GM12878 (cell line): ENCODE measurements around the gene CHRNA9. TPM values are rescaled to one million over a fixed set of nuclear protein-coding genes. Genes with fewer than 3 reads are reported as not detected.

ENCODE experiments used
- ATAC-seq: fragments of 200-7000 bp; cut with Tn5 transposase; 3 replicates; pipeline ENCODE4 v1.9.1; 2020; ENCODE audit warnings: mild to moderate bottlenecking, moderate library complexity
- BruUV-seq: library from RNA; stranded (reverse); fragments of 400-500 nt; replicated peaks from 2 replicates; lab custom pipeline; 2021; lab: Mats Ljungman, UMichigan
- CTCF ChIA-PET: fragments of 300-600 bp; sonication (Branson Sonifier 250); formaldehyde crosslinking; extraction: SDS; loops from one replicate; lab custom pipeline; 2021; ENCODE audit warnings: inconsistent platforms; lab: Yijun Ruan, JAX
- POLR2A ChIA-PET: fragments of 350-600 bp; formaldehyde crosslinking; extraction: SDS; loops from one replicate; lab custom pipeline; 2021; ENCODE audit warnings: inconsistent platforms; lab: Charles Lee
- RAD21 ChIA-PET: fragments of 300-600 bp; sonication (Branson Sonifier 250); formaldehyde crosslinking; loops from one replicate; lab custom pipeline; 2023; ENCODE audit warnings: antibody characterized with exemption; ENCODE audit not compliant: unreplicated experiment; lab: Charles Lee
- SMC1A ChIA-PET: fragments of 300-600 bp; sonication (Branson Sonifier 250); formaldehyde crosslinking; loops from one replicate; lab custom pipeline; 2023; ENCODE audit not compliant: unreplicated experiment, uncharacterized antibody; lab: Charles Lee
- DNase-seq: peaks from one replicate; pipeline ENCODE4 v3.0.0-alpha.2; 2011; ENCODE audit warnings: low read depth, low spot score
- FAIRE-seq: peaks from 3 replicates; lab custom pipeline; 2011; peaks lifted over from hg19 to GRCh38; lab: Jason Lieb, UNC
- H2AFZ ChIP-seq: 2 replicates; pipeline ENCODE4 v1.6.0; 2011; ENCODE audit warnings: low read depth, low read length, control low read depth; ENCODE audit not compliant: control insufficient read depth
- H3K27ac ChIP-seq: 2 replicates; pipeline ENCODE4 v1.5.1; 2011; ENCODE audit warnings: control low read depth; ENCODE audit not compliant: control insufficient read depth, insufficient read depth
- H3K27me3 ChIP-seq, 2 experiments: replicated peaks in 1 of 2; 2 replicates each; pipeline versions ENCODE4 v1.6.0 to v1.6.1; 2011; ENCODE audit warnings: low read length in 1 of 2; ENCODE audit not compliant: control insufficient read depth in 2 of 2, insufficient read depth in 2 of 2
- H3K36me3 ChIP-seq, 2 experiments: 2 replicates each; pipeline ENCODE4 v1.5.1; 2011; ENCODE audit warnings: low read length in 1 of 2; ENCODE audit not compliant: control insufficient read depth in 2 of 2, insufficient read depth in 2 of 2
- H3K4me1 ChIP-seq: 2 replicates; pipeline ENCODE4 v1.6.1; 2011; ENCODE audit warnings: mild to moderate bottlenecking, low read length, moderate library complexity, mixed read lengths; ENCODE audit not compliant: control insufficient read depth, insufficient read depth
- H3K4me2 ChIP-seq: 2 replicates; pipeline ENCODE4 v1.6.0; 2011; ENCODE audit warnings: control low read depth; ENCODE audit not compliant: control insufficient read depth, insufficient read depth
- H3K4me3 ChIP-seq: fragments of 200-600 bp; sonication (generic); 2 replicates; pipeline ENCODE4 v1.5.1; 2016
- H3K79me2 ChIP-seq: 2 replicates; pipeline ENCODE4 v1.6.0; 2011; ENCODE audit warnings: low read length; ENCODE audit not compliant: control insufficient read depth, insufficient read depth
- H3K9ac ChIP-seq: 2 replicates; pipeline ENCODE4 v1.8.0; 2011; ENCODE audit warnings: low read length, control low read depth, mixed read lengths; ENCODE audit not compliant: control insufficient read depth, insufficient read depth
- H3K9me3 ChIP-seq: replicated peaks from 3 replicates; pipeline ENCODE4 v1.5.1; 2011; ENCODE audit warnings: mild to moderate bottlenecking, low read length; ENCODE audit not compliant: control insufficient read depth, insufficient read depth
- H4K20me1 ChIP-seq: 2 replicates; pipeline ENCODE4 v1.6.0; 2011; ENCODE audit not compliant: control insufficient read depth, insufficient read depth
- ATF3 ChIP-seq: IDR thresholded peaks from 2 replicates; pipeline ENCODE4 v1.6.1; 2011; ENCODE audit warnings: low read depth, mild to moderate bottlenecking, low read length, moderate library complexity, borderline replicate concordance; ENCODE audit errors: extremely low read depth
- CEBPB ChIP-seq, 2 experiments: fragments of 150-350 bp in 1 of 2; IDR thresholded peaks; 2 replicates each; pipeline ENCODE4 v1.6.1; 2012 to 2014; ENCODE audit warnings: low read depth in 2 of 2, low read length in 2 of 2, borderline replicate concordance in 1 of 2, inconsistent platforms in 1 of 2
- ETV6 ChIP-seq, 2 experiments: fragments of 450-650 bp in 1 of 2; IDR thresholded peaks in 1 of 2; conservative IDR thresholded peaks in 1 of 2; 2 replicates each; pipeline ENCODE4 v1.6.1; 2014; ENCODE audit warnings: antibody characterized with exemption in 1 of 2, borderline replicate concordance in 1 of 2, low read depth in 1 of 2, mild to moderate bottlenecking in 1 of 2, moderate library complexity in 1 of 2
- EZH2 ChIP-seq: IDR thresholded peaks from 2 replicates; pipeline ENCODE4 v1.6.1; 2012; ENCODE audit warnings: low read depth, mild to moderate bottlenecking, control low read depth, inconsistent platforms, low read length, borderline replicate concordance; ENCODE audit not compliant: control insufficient read depth
- IKZF2 ChIP-seq, 2 experiments: fragments of 450-650 bp; IDR thresholded peaks; 2 replicates each; pipeline ENCODE4 v1.6.1; 2017; ENCODE audit warnings: mild to moderate bottlenecking in 2 of 2, moderate library complexity in 2 of 2
- JUND ChIP-seq: IDR thresholded peaks from 2 replicates; pipeline ENCODE4 v1.6.1; 2012; ENCODE audit warnings: low read depth, mild to moderate bottlenecking, low read length, improper control_type of control experiment, moderate library complexity
- KDM1A ChIP-seq: fragments of 200-600 bp; sonication (generic); IDR thresholded peaks from 2 replicates; pipeline ENCODE4 v1.6.1; 2016; ENCODE audit warnings: borderline replicate concordance
- MTA2 ChIP-seq: fragments of 450-650 bp; IDR thresholded peaks from 2 replicates; pipeline ENCODE4 v1.6.1; 2016; ENCODE audit warnings: low read depth, mild to moderate bottlenecking, moderate library complexity
- MYC ChIP-seq: IDR thresholded peaks from 2 replicates; pipeline ENCODE4 v1.6.1; 2011; ENCODE audit warnings: mild to moderate bottlenecking, low read length, moderate library complexity, inconsistent platforms; ENCODE audit not compliant: insufficient read depth, insufficient replicate concordance, insufficient read length, severe bottlenecking
- NKRF ChIP-seq: fragments of 450-650 bp; conservative IDR thresholded peaks from 2 replicates; pipeline ENCODE4 v1.6.1; 2017; ENCODE audit warnings: mild to moderate bottlenecking, moderate library complexity
- NRF1 ChIP-seq: conservative IDR thresholded peaks from 2 replicates; pipeline ENCODE4 v1.6.1; 2011; ENCODE audit warnings: mild to moderate bottlenecking, low read depth, low read length, improper control_type of control experiment
- REST ChIP-seq: IDR thresholded peaks from 2 replicates; pipeline ENCODE4 v1.6.1; 2012; ENCODE audit warnings: mild to moderate bottlenecking, low read depth, low read length
- RFX5 ChIP-seq: IDR thresholded peaks from 2 replicates; pipeline ENCODE4 v1.6.1; 2011; ENCODE audit warnings: low read depth, low read length, improper control_type of control experiment
- TAF1 ChIP-seq: IDR thresholded peaks from 2 replicates; pipeline ENCODE4 v1.6.1; 2011; ENCODE audit warnings: mild to moderate bottlenecking, low read depth, low read length, borderline replicate concordance
- ZNF622 ChIP-seq: fragments of 450-650 bp; IDR thresholded peaks from 2 replicates; pipeline ENCODE4 v1.6.1; 2017; ENCODE audit warnings: mild to moderate bottlenecking, inconsistent platforms
- WGBS: methylation state at CpG from one replicate; pipeline ENCODE4 v1.1.6; 2016; ENCODE audit warnings: low lambda C conversion rate; ENCODE audit not compliant: insufficient replicate concordance, insufficient coverage; ENCODE audit errors: missing lambda C conversion rate; 5-methylcytosine and 5-hydroxymethylcytosine counted together
- in situ Hi-C: fragments of 300-500 bp; cut with MboI; formaldehyde crosslinking; loops from 9 replicates; pipeline ENCODE4 v1.14.3; 2018; ENCODE audit warnings: mixed read lengths
- intact Hi-C: fragments of 100-400 bp; cut with micrococcal nuclease; formaldehyde crosslinking; loops from one replicate; pipeline ENCODE4 v1.14.2; 2022; ENCODE audit not compliant: unreplicated experiment
- polyA plus RNA-seq, 11 experiments: library from polyadenylated mRNA; depleted of rRNA in 4 of 11; unstranded in 6 of 11; stranded (reverse) in 5 of 11; fragments of >200 nt; fragmentation: Nextera tagmentation in 4 of 11; fragmentation: Illumina TruSeq in 1 of 11; extraction: Ambion mirVana in 4 of 11; extraction: Trizol in 1 of 11; gene quantifications; 1 replicate in 1 of 11; 2 replicates in 10 of 11; pipeline versions ENCODE4 v1.2.1 to v1.2.3, GENCODE V29; 2011 to 2016; ENCODE audit warnings: inconsistent platforms in 2 of 11, missing spikeins in 2 of 11, low read depth in 1 of 11
- total RNA-seq, 4 experiments: library from RNA; depleted of rRNA in 3 of 4; stranded (reverse); fragments of >200 nt in 3 of 4; fragmentation: Illumina TruSeq in 1 of 4; extraction: Trizol in 1 of 4; gene quantifications; 2 replicates each; pipeline versions ENCODE4 v1.2.1 to v1.2.3, GENCODE V29; 2013 to 2021

Gene CHRNA9
- total and polyA plus RNA-seq, 10 of the 15 experiments (the other 5 are each of a cell fraction or from before 2014, with no cell fraction given): 0.05 to 0.09 (median 0.08) TPM; not detected in 7

GRCh38 chr4:40378619-40379018 is 43.5 kb downstream of the CHRNA9 start (continued):
- no peak for TF ChIP-seq REST
- no peak for TF ChIP-seq ZNF622
- TF ChIP-seq KDM1A: no peak

- WGBS: 46% methylated on average over 3 of the region's 3 CpGs
- H3K4me1 ChIP-seq: no peaks in the 10 kb centered on the region
- CTCF ChIA-PET: interaction anchor here (1.1 to 2.1 kb wide), 2 partner anchors 9 to 12 kb away, joined by 4 to 5 read pairs; no protein-coding TSS in a partner anchor
- TF ChIP-seq RFX5 (no peak), IKZF2 (IDR thresholded peaks at IDR 0.05) (no peak), ATF3 (no peak), MTA2 (no peak), NRF1 (no peak), ETV6 (conservative IDR thresholded peaks at IDR 0.05 in 1 of 2, IDR thresholded peaks at IDR 0.05 in 1 of 2; ENCODE audit: borderline replicate concordance in 1 of 2, low read depth in 1 of 2) (no peak), CEBPB (IDR thresholded peaks at IDR 0.05; ENCODE audit: borderline replicate concordance in 1 of 2, low read depth in 2 of 2, low read length in 2 of 2) (no peak), JUND (no peak), NKRF (no peak), TAF1 (no peak), EZH2 (no peak), MYC (no peak)
These were observed 44.1 kb downstream of the CHRNA9 start for GRCh38 chr4:40379248-40379647.

More at GRCh38 chr4:40379248-40379647, 44.1 kb downstream of the CHRNA9 start:
- ChIA-PET POLR2A (no interaction called here), SMC1A (interaction anchor here (1.3 to 1.5 kb wide), 2 partner anchors 9 to 11 kb away, joined by 3 to 4 read pairs; no protein-coding TSS in a partner anchor), RAD21 (interaction anchor here (0.6 kb wide), 1 partner anchor 118 kb away, joined by 3 read pairs; no protein-coding TSS in a partner anchor)
- no peak for ATAC-seq
- intact Hi-C loops: no loop called here
- Histone ChIP-seq H3K4me2 (no peak overlapping the region), H2AFZ (no peak overlapping the region), H3K27me3 (no peaks in the 10 kb centered on the region), H3K79me2 (no peaks in the 10 kb centered on the region), H3K4me3 (no peak overlapping the region), H4K20me1 (no peaks in the 10 kb centered on the region), H3K9me3 (no peaks in the 10 kb centered on the region), H3K27ac (no peak overlapping the region), H3K9ac (no peak overlapping the region), H3K36me3 (no peaks in the 10 kb centered on the region)
- DNase-seq: no peak
- BruUV-seq: no TSS peak
- FAIRE-seq: no peak
- in situ Hi-C loops: no loop called here
